ENCODE results near the gene UCN3.
"Not testable (repeated sequence)": the region's sequence is repeated elsewhere in the genome, so short reads cannot be mapped to it uniquely, and the experiment has no call there.

Gene UCN3

GRCh38 chr10:5369362-5370158 lies 4.8 kb downstream of the UCN3 start:
- no peak for FAIRE-seq

- FAIRE-seq: no peak
These were observed 6.0 kb downstream of the UCN3 start for GRCh38 chr10:5370493-5371352.

GRCh38 chr10:5373307-5373706 lies 8.5 kb downstream of the UCN3 start:
- FAIRE-seq: no peak

GRCh38 chr10:5373891-5374611 lies 9.3 kb downstream of the UCN3 start:
- FAIRE-seq: no peak

- FAIRE-seq: no peak
These were observed 11.7 kb downstream of the UCN3 start for GRCh38 chr10:5376450-5376849.

- FAIRE-seq: not testable (repeated sequence)
These were observed 14.4 kb downstream of the UCN3 start for GRCh38 chr10:5379202-5379601.

- FAIRE-seq: not testable (repeated sequence)
These were observed 15.6 kb downstream of the UCN3 start for GRCh38 chr10:5380395-5380794.

GRCh38 chr10:5381187-5381586 lies 16.4 kb downstream of the UCN3 start:
- FAIRE-seq: no peak

GRCh38 chr10:5385224-5385623 lies 20.5 kb downstream of the UCN3 start:
- no peak for FAIRE-seq

- no peak for FAIRE-seq
These were observed 22.4 kb downstream of the UCN3 start for GRCh38 chr10:5387169-5387568.

GRCh38 chr10:5390607-5391205 lies 25.9 kb downstream of the UCN3 start:
- FAIRE-seq: no peak

GRCh38 chr10:5391790-5392189 lies 27.0 kb downstream of the UCN3 start:
- no peak for FAIRE-seq

GRCh38 chr10:5393529-5393928 lies 28.8 kb downstream of the UCN3 start:
- no peak for FAIRE-seq

GRCh38 chr10:5395168-5395567 lies 30.4 kb downstream of the UCN3 start:
- no peak for FAIRE-seq

- no peak for FAIRE-seq
These were observed 32.0 kb downstream of the UCN3 start for GRCh38 chr10:5396556-5397300.

GRCh38 chr10:5399332-5399731 lies 34.6 kb downstream of the UCN3 start:
- no peak for FAIRE-seq

GRCh38 chr10:5400468-5401240 lies 35.9 kb downstream of the UCN3 start:
- FAIRE-seq: no peak

GRCh38 chr10:5402798-5403197 lies 38.0 kb downstream of the UCN3 start:
- no peak for FAIRE-seq

GRCh38 chr10:5404208-5405041 lies 39.7 kb downstream of the UCN3 start, which contains the start of gene TUBAL3:
Gene TUBAL3, minus strand, starts transcription at chr10:5404828. Its CDS starts 36 bp downstream, at chr10:5404792.
- no peak for FAIRE-seq

GRCh38 chr10:5406918-5407317 lies 42.2 kb downstream of the UCN3 start:
- FAIRE-seq: no peak

Measured in TTC549 (cell line).